ENCODE data around the gene CCL4L2. TPM values are rescaled to one million over a fixed set of nuclear protein-coding genes. Genes with fewer than 3 reads are reported as not detected.

The CCL4L2 gene
- total RNA-seq, 1 experiment from 2014 or later: not detected

DNA sequence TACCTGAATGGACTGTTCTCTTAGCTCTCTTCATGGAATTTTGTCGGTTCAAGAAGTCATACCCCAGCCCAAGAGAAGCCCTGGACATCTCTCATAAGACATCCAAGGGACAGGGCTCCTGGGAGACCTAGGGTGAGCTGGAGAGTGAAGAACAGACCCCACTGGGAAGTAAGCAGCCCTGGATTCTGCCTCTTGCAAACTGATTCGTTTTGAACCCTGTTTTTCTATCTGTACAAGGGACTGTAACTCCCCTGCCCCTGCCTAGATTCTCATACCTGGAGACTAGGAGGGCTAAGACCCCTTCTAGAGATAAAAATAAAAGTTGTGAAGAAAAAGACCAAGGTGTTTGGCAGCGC is 14.8 kb upstream of the CCL4L2 start (continued):
- TF ChIP-seq, protein P1, sequence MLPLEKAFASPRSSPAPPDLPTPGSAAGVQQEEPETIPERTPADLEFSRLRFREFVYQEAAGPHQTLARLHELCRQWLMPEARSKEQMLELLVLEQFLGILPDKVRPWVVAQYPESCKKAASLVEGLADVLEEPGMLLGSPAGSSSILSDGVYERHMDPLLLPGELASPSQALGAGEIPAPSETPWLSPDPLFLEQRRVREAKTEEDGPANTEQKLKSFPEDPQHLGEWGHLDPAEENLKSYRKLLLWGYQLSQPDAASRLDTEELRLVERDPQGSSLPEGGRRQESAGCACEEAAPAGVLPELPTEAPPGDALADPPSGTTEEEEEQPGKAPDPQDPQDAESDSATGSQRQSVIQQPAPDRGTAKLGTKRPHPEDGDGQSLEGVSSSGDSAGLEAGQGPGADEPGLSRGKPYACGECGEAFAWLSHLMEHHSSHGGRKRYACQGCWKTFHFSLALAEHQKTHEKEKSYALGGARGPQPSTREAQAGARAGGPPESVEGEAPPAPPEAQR (CRISPR knock-in tag; IDR thresholded peaks at IDR 0.05): no peak
- TF ChIP-seq, protein P2, sequence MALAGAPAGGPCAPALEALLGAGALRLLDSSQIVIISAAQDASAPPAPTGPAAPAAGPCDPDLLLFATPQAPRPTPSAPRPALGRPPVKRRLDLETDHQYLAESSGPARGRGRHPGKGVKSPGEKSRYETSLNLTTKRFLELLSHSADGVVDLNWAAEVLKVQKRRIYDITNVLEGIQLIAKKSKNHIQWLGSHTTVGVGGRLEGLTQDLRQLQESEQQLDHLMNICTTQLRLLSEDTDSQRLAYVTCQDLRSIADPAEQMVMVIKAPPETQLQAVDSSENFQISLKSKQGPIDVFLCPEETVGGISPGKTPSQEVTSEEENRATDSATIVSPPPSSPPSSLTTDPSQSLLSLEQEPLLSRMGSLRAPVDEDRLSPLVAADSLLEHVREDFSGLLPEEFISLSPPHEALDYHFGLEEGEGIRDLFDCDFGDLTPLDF (CRISPR knock-in tag; IDR thresholded peaks at IDR 0.05): no peak
- TF ChIP-seq EMX1 (CRISPR knock-in tag; IDR thresholded peaks at IDR 0.05) (no peak), SOX15 (CRISPR knock-in tag; IDR thresholded peaks at IDR 0.05) (no peak), IRF2 (CRISPR knock-in tag; IDR thresholded peaks at IDR 0.05; ENCODE audit: borderline replicate concordance, low read depth) (no peak), MAX (CRISPR knock-in tag; IDR thresholded peaks at IDR 0.05) (no peak), ARID4B (CRISPR knock-in tag; IDR thresholded peaks at IDR 0.05; ENCODE audit: borderline replicate concordance) (no peak)

GRCh38 chr17:36197387-36197703 is 13.5 kb upstream of the CCL4L2 start:
- H3K27ac Mint-ChIP-seq: no peak overlapping the region
- POLR2A ChIA-PET: interaction anchor here (0.6 kb wide), 1 partner anchor 40 kb away, joined by 3 read pairs; no protein-coding TSS in a partner anchor

More at GRCh38 chr17:36197387-36197703, 13.5 kb upstream of the CCL4L2 start:
- no peak overlapping the region for H3K4me3 Mint-ChIP-seq
- H3K9me3 Mint-ChIP-seq: no peaks in the 10 kb centered on the region
- no peaks in the 10 kb centered on the region for H3K36me3 Mint-ChIP-seq
- CTCF ChIA-PET: interaction anchor here (0.6 to 0.7 kb wide), 2 partner anchors 75 to 228 kb away, joined by 3 to 5 read pairs; no protein-coding TSS in a partner anchor
- peaks cover 12% of the 10 kb centered on the region for H3K4me1 Mint-ChIP-seq
- TF ChIP-seq ZNF423 (CRISPR knock-in tag; IDR thresholded peaks at IDR 0.05) (no peak), FOXP4 (CRISPR knock-in tag; IDR thresholded peaks at IDR 0.05) (no peak), ESRRA (CRISPR knock-in tag; IDR thresholded peaks at IDR 0.05; ENCODE audit: borderline replicate concordance) (no peak), NFE2L1 (CRISPR knock-in tag; IDR thresholded peaks at IDR 0.05) (no peak), RELA (CRISPR knock-in tag; IDR thresholded peaks at IDR 0.05; ENCODE audit: borderline replicate concordance) (no peak), GRHL2 (CRISPR knock-in tag; IDR thresholded peaks at IDR 0.05; ENCODE audit: insufficient replicate concordance, severe bottlenecking) (no peak), CREM (CRISPR knock-in tag; IDR thresholded peaks at IDR 0.05) (no peak)
- TF ChIP-seq, protein P3, sequence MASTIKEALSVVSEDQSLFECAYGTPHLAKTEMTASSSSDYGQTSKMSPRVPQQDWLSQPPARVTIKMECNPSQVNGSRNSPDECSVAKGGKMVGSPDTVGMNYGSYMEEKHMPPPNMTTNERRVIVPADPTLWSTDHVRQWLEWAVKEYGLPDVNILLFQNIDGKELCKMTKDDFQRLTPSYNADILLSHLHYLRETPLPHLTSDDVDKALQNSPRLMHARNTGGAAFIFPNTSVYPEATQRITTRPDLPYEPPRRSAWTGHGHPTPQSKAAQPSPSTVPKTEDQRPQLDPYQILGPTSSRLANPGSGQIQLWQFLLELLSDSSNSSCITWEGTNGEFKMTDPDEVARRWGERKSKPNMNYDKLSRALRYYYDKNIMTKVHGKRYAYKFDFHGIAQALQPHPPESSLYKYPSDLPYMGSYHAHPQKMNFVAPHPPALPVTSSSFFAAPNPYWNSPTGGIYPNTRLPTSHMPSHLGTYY (CRISPR knock-in tag; IDR thresholded peaks at IDR 0.05): no peak
- ATAC-seq (no peak), DNase-seq (ENCODE audit: low spot score) (no peak)
- no peaks in the 10 kb centered on the region for H3K27me3 Mint-ChIP-seq (ENCODE audit: low read depth)
